BLaER1 treated with 17β-estradiol and CSF1 and Interleukin-3, amounts not matched to agents 10 nM and 100 nM (cell line): Measurements from ENCODE around the gene KRT39.

ENCODE experiments used
- H3K27ac ChIP-seq, 11 experiments: shearing (Covaris generic); formaldehyde crosslinking; 2 replicates each; pipeline ENCODE4 v1.8.1; 2022
- H3K27me3 ChIP-seq, 11 experiments: shearing (Covaris generic); formaldehyde crosslinking; 2 replicates each; pipeline ENCODE4 v1.8.1; 2022
- H3K36me3 ChIP-seq, 11 experiments: shearing (Covaris generic); formaldehyde crosslinking; 2 replicates each; pipeline ENCODE4 v1.8.1; 2022
- H3K4me1 ChIP-seq, 10 experiments: shearing (Covaris generic); formaldehyde crosslinking; 2 replicates each; pipeline ENCODE4 v1.8.1; 2022
- H3K4me2 ChIP-seq, 11 experiments: shearing (Covaris generic); formaldehyde crosslinking; 2 replicates each; pipeline ENCODE4 v1.8.1; 2022
- H3K4me3 ChIP-seq, 10 experiments: shearing (Covaris generic); formaldehyde crosslinking; 2 replicates each; pipeline ENCODE4 v1.8.1; 2022
- H3K9ac ChIP-seq, 11 experiments: shearing (Covaris generic); formaldehyde crosslinking; 2 replicates each; pipeline ENCODE4 v1.8.1; 2022
- H3K9me3 ChIP-seq, 11 experiments: shearing (Covaris generic); formaldehyde crosslinking; replicated peaks in 1 of 11; 2 replicates each; pipeline ENCODE4 v1.8.1; 2022
- H4K20me1 ChIP-seq, 11 experiments: shearing (Covaris generic); formaldehyde crosslinking; 2 replicates each; pipeline ENCODE4 v1.8.1; 2022
- Cebpa-rat ChIP-seq, 11 experiments: shearing (Covaris generic); IDR thresholded peaks; 2 replicates each; pipeline ENCODE4 v1.8.1; 2022

Gene KRT39

DNA sequence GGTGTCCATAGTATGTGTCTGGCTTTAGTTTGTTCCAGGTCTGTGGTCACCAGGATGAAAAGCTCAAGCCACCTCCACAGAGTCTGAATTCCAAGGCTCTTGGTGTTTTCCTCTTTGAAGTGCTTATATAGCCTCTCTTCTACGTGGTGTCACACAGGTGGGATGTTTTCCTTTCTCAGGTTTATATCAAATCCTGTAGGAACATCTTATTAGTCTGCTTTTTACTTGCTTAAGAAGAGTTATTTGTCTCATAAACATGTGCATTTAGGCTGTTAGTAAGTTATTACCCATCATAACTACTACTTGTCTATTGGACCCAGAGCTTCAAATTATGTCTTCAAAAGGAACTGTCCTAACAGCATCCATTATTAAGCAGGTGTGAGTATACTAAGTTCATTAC is at the start of gene KRT39:
Gene KRT39 (minus strand): TSS at position 101 of the 400 bp plus-strand sequence. CDS start 92 bp downstream, at position 9.
- H3K9me3 ChIP-seq = peaks cover 0 to 11% (median 0%) of the 10 kb centered on the region in 11 experiments; a peak in 8 of 22 replicates
- no peak within 1 kb of the TSS for H3K27ac ChIP-seq
- H3K36me3 ChIP-seq = no peaks in the 10 kb centered on the region
- H3K4me1 ChIP-seq = no peaks in the 10 kb centered on the region
- H3K27me3 ChIP-seq = no peaks in the 10 kb centered on the region
- no peak for TF ChIP-seq Cebpa-rat (IDR thresholded peaks at IDR 0.05)
- H4K20me1 ChIP-seq = no peaks in the 10 kb centered on the region
- no peak within 1 kb of the TSS for H3K4me3 ChIP-seq
- no peak within 1 kb of the TSS for H3K9ac ChIP-seq
- H3K4me2 ChIP-seq = no peak within 1 kb of the TSS

GRCh38 chr17:41015454-41015853 is 48.7 kb upstream of the KRT39 start:
- TF ChIP-seq Cebpa-rat (IDR thresholded peaks at IDR 0.05) = no peak
- Histone ChIP-seq H3K4me2 (no peak overlapping the region), H3K9me3 (no peaks in the 10 kb centered on the region)

GRCh38 chr17:41013606-41014005 is 46.9 kb upstream of the KRT39 start:
- Histone ChIP-seq H3K4me1 (no peaks in the 10 kb centered on the region), H3K27me3 (no peaks in the 10 kb centered on the region), H3K4me2 (no peak overlapping the region), H3K9me3 (no peaks in the 10 kb centered on the region), H3K36me3 (no peaks in the 10 kb centered on the region), H4K20me1 (no peaks in the 10 kb centered on the region), H3K27ac (no peak overlapping the region), H3K4me3 (no peak overlapping the region), H3K9ac (no peak overlapping the region)
- no peak for TF ChIP-seq Cebpa-rat (IDR thresholded peaks at IDR 0.05)

More at GRCh38 chr17:41015454-41015853, 48.7 kb upstream of the KRT39 start:
- H3K27ac ChIP-seq = no peak overlapping the region
- H4K20me1 ChIP-seq = no peaks in the 10 kb centered on the region
- no peaks in the 10 kb centered on the region for H3K27me3 ChIP-seq
- H3K4me1 ChIP-seq = no peaks in the 10 kb centered on the region
- H3K4me3 ChIP-seq = no peak overlapping the region
- H3K9ac ChIP-seq = no peak overlapping the region
- H3K36me3 ChIP-seq = no peaks in the 10 kb centered on the region

GRCh38 chr17:41013181-41013580 is 46.4 kb upstream of the KRT39 start:
- H3K27me3 ChIP-seq = no peaks in the 10 kb centered on the region
- TF ChIP-seq Cebpa-rat (IDR thresholded peaks at IDR 0.05) = no peak
- H3K27ac ChIP-seq = no peak overlapping the region
- no peaks in the 10 kb centered on the region for H3K9me3 ChIP-seq
- no peak overlapping the region for H3K9ac ChIP-seq
- H3K36me3 ChIP-seq = no peaks in the 10 kb centered on the region
- H3K4me1 ChIP-seq = no peaks in the 10 kb centered on the region
- no peak overlapping the region for H3K4me2 ChIP-seq
- H3K4me3 ChIP-seq = no peak overlapping the region
- H4K20me1 ChIP-seq = no peaks in the 10 kb centered on the region

GRCh38 chr17:41012326-41013120 is 45.8 kb upstream of the KRT39 start:
- Histone ChIP-seq H3K27ac (no peak overlapping the region), H3K4me1 (no peaks in the 10 kb centered on the region), H3K27me3 (no peaks in the 10 kb centered on the region), H3K4me3 (no peak overlapping the region), H3K9ac (no peak overlapping the region), H3K9me3 (no peaks in the 10 kb centered on the region), H3K4me2 (no peak overlapping the region), H4K20me1 (no peaks in the 10 kb centered on the region), H3K36me3 (no peaks in the 10 kb centered on the region)
- TF ChIP-seq Cebpa-rat (IDR thresholded peaks at IDR 0.05) = no peak

DNA sequence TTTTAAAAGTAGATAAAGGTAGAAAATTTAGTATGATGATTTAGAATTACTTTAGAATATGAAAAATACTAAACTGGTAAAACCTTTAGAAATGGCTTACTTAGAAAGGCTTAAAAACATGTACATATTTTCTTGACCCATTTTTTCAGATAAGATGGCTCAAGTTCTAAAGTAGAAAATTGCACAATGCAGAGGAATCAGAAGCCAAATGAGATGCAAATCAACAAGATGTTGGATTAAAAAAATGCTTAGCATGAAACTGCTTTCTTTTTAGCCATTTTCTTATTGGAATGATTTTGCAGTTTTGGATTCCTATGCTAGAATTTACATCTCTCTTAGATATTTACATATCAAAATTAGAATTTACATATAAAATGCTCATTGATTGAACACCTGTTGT is 43.7 kb upstream of the KRT39 start:
- H4K20me1 ChIP-seq = no peaks in the 10 kb centered on the region
- H3K4me2 ChIP-seq = no peak overlapping the region
- no peak for TF ChIP-seq Cebpa-rat (IDR thresholded peaks at IDR 0.05)
- no peak overlapping the region for H3K27ac ChIP-seq
- no peaks in the 10 kb centered on the region for H3K36me3 ChIP-seq
- no peak overlapping the region for H3K9ac ChIP-seq
- no peak overlapping the region for H3K4me3 ChIP-seq
- H3K9me3 ChIP-seq = no peaks in the 10 kb centered on the region
- H3K4me1 ChIP-seq = no peaks in the 10 kb centered on the region
- H3K27me3 ChIP-seq = no peaks in the 10 kb centered on the region

DNA sequence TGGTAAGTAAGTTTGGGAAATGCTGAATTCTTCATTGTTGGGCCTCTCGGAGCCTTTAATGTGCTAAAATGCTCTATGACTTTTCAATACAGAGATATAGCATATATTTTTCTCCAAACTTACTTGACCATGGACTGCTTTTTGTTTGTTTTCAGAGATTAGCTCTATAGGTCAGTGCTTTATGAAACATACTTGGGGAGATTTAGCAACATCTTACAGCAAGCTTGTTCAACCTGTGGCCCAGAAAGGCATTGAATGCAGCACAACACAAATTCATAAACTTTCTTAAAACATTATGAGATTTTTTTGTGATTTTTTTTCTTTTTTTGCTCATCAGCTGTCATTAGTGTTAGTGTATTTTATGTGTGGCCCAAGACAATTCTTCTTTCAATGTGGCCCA is 43.2 kb upstream of the KRT39 start:
- no peak for TF ChIP-seq Cebpa-rat (IDR thresholded peaks at IDR 0.05)
- H3K36me3 ChIP-seq = no peaks in the 10 kb centered on the region
- H4K20me1 ChIP-seq = no peaks in the 10 kb centered on the region
- no peaks in the 10 kb centered on the region for H3K4me1 ChIP-seq
- no peak overlapping the region for H3K4me2 ChIP-seq
- H3K9ac ChIP-seq = no peak overlapping the region
- no peaks in the 10 kb centered on the region for H3K27me3 ChIP-seq
- no peak overlapping the region for H3K27ac ChIP-seq
- H3K4me3 ChIP-seq = no peak overlapping the region
- no peaks in the 10 kb centered on the region for H3K9me3 ChIP-seq

- no peak overlapping the region for H3K4me3 ChIP-seq
- H3K4me1 ChIP-seq = no peaks in the 10 kb centered on the region
- no peaks in the 10 kb centered on the region for H3K9me3 ChIP-seq
- no peak overlapping the region for H3K9ac ChIP-seq
- no peak for TF ChIP-seq Cebpa-rat (IDR thresholded peaks at IDR 0.05)
- H3K27me3 ChIP-seq = no peaks in the 10 kb centered on the region
- no peaks in the 10 kb centered on the region for H4K20me1 ChIP-seq
- H3K4me2 ChIP-seq = no peak overlapping the region
- H3K36me3 ChIP-seq = no peaks in the 10 kb centered on the region
- no peak overlapping the region for H3K27ac ChIP-seq
Observed at GRCh38 chr17:41009301-41009760, 42.6 kb upstream of the KRT39 start.

DNA sequence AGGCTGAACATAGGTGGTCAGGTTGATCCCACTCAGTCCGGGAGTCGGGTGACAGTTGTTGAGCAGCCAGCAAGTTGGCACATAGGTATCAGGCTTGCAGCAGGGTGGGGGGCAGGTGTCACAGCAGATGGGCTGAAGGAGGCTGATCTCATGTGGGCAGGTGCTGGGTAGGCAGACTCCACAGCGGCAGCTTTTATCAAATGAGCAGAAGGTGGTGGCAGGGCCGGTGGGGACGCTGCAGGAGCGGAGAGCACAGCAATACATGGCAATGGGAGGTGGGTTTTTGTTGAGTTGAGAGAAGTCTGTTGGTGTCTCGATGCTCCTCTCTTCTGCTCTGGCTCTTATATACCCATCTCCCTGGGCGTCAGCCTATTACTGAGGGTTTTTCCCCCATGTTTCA is 42.1 kb upstream of the KRT39 start, which contains the start of gene KRTAP3-1:
Gene KRTAP3-1 (minus strand): TSS at position 318 of the 400 bp plus-strand sequence. CDS start 54 bp downstream, at position 264.
- Histone ChIP-seq H3K27me3 (no peaks in the 10 kb centered on the region), H4K20me1 (no peaks in the 10 kb centered on the region), H3K9me3 (no peaks in the 10 kb centered on the region), H3K36me3 (no peaks in the 10 kb centered on the region), H3K4me2 (no peak within 1 kb of the TSS), H3K9ac (no peak within 1 kb of the TSS), H3K4me3 (no peak within 1 kb of the TSS), H3K27ac (no peak within 1 kb of the TSS), H3K4me1 (no peaks in the 10 kb centered on the region)
- TF ChIP-seq Cebpa-rat (IDR thresholded peaks at IDR 0.05) = no peak

GRCh38 chr17:41004397-41004796 is 37.6 kb upstream of the KRT39 start:
- Histone ChIP-seq H3K9ac (no peak overlapping the region), H3K27me3 (no peaks in the 10 kb centered on the region), H3K4me3 (no peak overlapping the region), H3K27ac (no peak overlapping the region), H3K9me3 (0 out of 22 replicates have a peak, but pooled peaks cover 0 to 9% (median 0%) of the 10 kb centered on the region in 11 experiments), H3K36me3 (no peaks in the 10 kb centered on the region), H3K4me2 (no peak overlapping the region), H4K20me1 (no peaks in the 10 kb centered on the region), H3K4me1 (no peaks in the 10 kb centered on the region)
- no peak for TF ChIP-seq Cebpa-rat (IDR thresholded peaks at IDR 0.05)
